ENCODE results near the gene CNOT10. TPM values are rescaled to one million over a fixed set of nuclear protein-coding genes. Genes with fewer than 3 reads are reported as not detected.

Gene CNOT10
- total and polyA plus RNA-seq, 7 experiments from 2014 or later = 31.4 to 69.4 (median 46.5) TPM

DNA sequence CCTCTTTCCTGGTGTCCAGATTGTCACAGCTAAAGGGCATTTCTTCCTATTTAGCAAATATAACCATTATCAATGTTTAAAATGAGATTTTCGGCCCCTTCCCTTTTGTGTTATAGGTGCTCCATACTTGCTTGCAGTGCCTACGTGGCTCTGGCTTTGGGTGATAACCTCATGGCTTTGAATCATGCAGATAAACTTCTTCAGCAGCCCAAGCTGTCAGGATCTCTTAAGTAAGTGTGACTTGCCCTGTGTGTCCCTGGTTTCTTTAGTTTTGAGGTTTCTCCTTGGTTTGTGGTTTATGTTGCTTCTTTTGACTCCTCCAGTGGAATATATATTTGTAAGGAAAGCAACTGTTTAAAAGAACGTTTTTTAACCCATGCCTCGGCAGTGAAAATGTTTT lies 74.4 kb downstream of the CNOT10 start:
- Mint-ChIP-seq H3K36me3 (peaks cover 0 to 24% (median 9%) of the 10 kb centered on the region in 5 donors), H3K27ac (no peak overlapping the region), H3K9me3 (no peaks in the 10 kb centered on the region), H3K4me3 (no peak overlapping the region), H3K4me1 (peaks cover 0 to 18% (median 2%) of the 10 kb centered on the region in 7 donors), H3K27me3 (no peaks in the 10 kb centered on the region)
- H3K4me1 ChIP-seq (ENCODE audit: control insufficient read depth in 2 of 2, insufficient read depth in 2 of 2, low read length in 2 of 2) = no peaks in the 10 kb centered on the region
- H3K27ac ChIP-seq (ENCODE audit: low read depth, low read length) = no peak overlapping the region
- no peak for ATAC-seq
- POLR2A ChIA-PET = no interaction called here
- no peak for DNase-seq
- intact Hi-C loops (cut with micrococcal nuclease) = no loop called here
- H3K36me3 ChIP-seq (ENCODE audit: control insufficient read depth in 2 of 3, insufficient read depth in 3 of 3, low read length in 3 of 3) = peaks cover 3 to 27% (median 6%) of the 10 kb centered on the region in 3 experiments
- no peaks in the 10 kb centered on the region for H3K27me3 ChIP-seq (ENCODE audit: control insufficient read depth in 2 of 2, insufficient read depth in 2 of 2, low read length in 2 of 2)
- no peak overlapping the region for H3K4me3 ChIP-seq (ENCODE audit: low read length)
- H3K9me3 ChIP-seq (ENCODE audit: control insufficient read depth in 2 of 3, low read length in 3 of 3) = no peaks in the 10 kb centered on the region
- CTCF ChIA-PET = no interaction called here

DNA sequence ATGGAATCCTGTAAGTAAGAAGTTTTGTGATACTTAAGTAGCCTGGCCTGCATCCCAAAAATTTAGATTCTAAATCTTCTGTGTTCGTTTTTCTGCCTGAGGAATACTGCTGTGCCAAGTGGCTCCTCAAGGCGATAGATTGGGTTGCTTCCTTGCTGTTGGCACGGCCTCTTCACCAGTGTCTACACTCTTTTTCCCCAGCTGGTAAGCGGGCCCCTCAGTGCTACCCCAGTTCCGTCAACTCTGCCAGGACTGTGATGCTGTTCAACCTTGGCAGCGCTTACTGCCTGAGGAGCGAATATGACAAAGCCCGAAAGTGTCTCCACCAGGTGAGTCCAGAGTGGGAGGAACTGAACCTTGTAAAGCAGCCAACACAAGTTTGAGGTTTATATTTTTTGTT lies 79.5 kb downstream of the CNOT10 start:
- no peak for ATAC-seq
- Mint-ChIP-seq H3K36me3 (peaks cover 0 to 46% (median 19%) of the 10 kb centered on the region in 5 donors), H3K9me3 (no peaks in the 10 kb centered on the region), H3K27ac (no peak overlapping the region), H3K27me3 (no peaks in the 10 kb centered on the region), H3K4me1 (peaks cover 0 to under 1% (median 0%) of the 10 kb centered on the region in 7 donors), H3K4me3 (no peak overlapping the region)
- ChIA-PET CTCF (no interaction called here), POLR2A (no interaction called here)
- no peaks in the 10 kb centered on the region for H3K9me3 ChIP-seq (ENCODE audit: control insufficient read depth in 2 of 3, low read length in 3 of 3)
- intact Hi-C loops (cut with micrococcal nuclease) = no loop called here
- H3K27me3 ChIP-seq (ENCODE audit: control insufficient read depth in 2 of 2, insufficient read depth in 2 of 2, low read length in 2 of 2) = no peaks in the 10 kb centered on the region
- peaks cover 6 to 54% (median 6%) of the 10 kb centered on the region in 3 experiments for H3K36me3 ChIP-seq (ENCODE audit: control insufficient read depth in 2 of 3, insufficient read depth in 3 of 3, low read length in 3 of 3)
- no peaks in the 10 kb centered on the region for H3K4me1 ChIP-seq (ENCODE audit: control insufficient read depth in 2 of 2, insufficient read depth in 2 of 2, low read length in 2 of 2)
- no peak for DNase-seq
- H3K4me3 ChIP-seq (ENCODE audit: low read length) = no peak overlapping the region
- no peak overlapping the region for H3K27ac ChIP-seq (ENCODE audit: low read depth, low read length)

GRCh38 chr3:32778389-32778788 lies 93.4 kb downstream of the CNOT10 start:
- H3K36me3 Mint-ChIP-seq = peaks cover 0 to 22% (median 6%) of the 10 kb centered on the region in 5 donors
- DNase-seq (no peak), ATAC-seq (no peak)
- H3K4me1 ChIP-seq (ENCODE audit: control insufficient read depth in 2 of 2, insufficient read depth in 2 of 2, low read length in 2 of 2) = peaks cover 0 to 7% of the 10 kb centered on the region in 2 donors
- POLR2A ChIA-PET = no interaction called here
- H3K9me3 Mint-ChIP-seq = no peaks in the 10 kb centered on the region
- no peak overlapping the region for H3K4me3 ChIP-seq (ENCODE audit: low read length)
- peaks cover 0 to 14% (median 1%) of the 10 kb centered on the region in 3 experiments for H3K36me3 ChIP-seq (ENCODE audit: control insufficient read depth in 2 of 3, insufficient read depth in 3 of 3, low read length in 3 of 3)
- no peaks in the 10 kb centered on the region for H3K9me3 ChIP-seq (ENCODE audit: control insufficient read depth in 2 of 3, low read length in 3 of 3)
- CTCF ChIA-PET = no interaction called here
- no peak overlapping the region for H3K27ac Mint-ChIP-seq
- H3K4me3 Mint-ChIP-seq = no peak overlapping the region
- H3K27ac ChIP-seq (ENCODE audit: low read depth, low read length) = no peak overlapping the region
- H3K27me3 ChIP-seq (ENCODE audit: control insufficient read depth in 2 of 2, insufficient read depth in 2 of 2, low read length in 2 of 2) = peaks cover 0 to 4% of the 10 kb centered on the region in 2 donors
- intact Hi-C loops (cut with micrococcal nuclease) = no loop called here
- H3K27me3 Mint-ChIP-seq = peaks cover 6 to 18% (median 10%) of the 10 kb centered on the region in 5 donors
- H3K4me1 Mint-ChIP-seq = peaks cover 0 to 9% (median 4%) of the 10 kb centered on the region in 7 donors

DNA sequence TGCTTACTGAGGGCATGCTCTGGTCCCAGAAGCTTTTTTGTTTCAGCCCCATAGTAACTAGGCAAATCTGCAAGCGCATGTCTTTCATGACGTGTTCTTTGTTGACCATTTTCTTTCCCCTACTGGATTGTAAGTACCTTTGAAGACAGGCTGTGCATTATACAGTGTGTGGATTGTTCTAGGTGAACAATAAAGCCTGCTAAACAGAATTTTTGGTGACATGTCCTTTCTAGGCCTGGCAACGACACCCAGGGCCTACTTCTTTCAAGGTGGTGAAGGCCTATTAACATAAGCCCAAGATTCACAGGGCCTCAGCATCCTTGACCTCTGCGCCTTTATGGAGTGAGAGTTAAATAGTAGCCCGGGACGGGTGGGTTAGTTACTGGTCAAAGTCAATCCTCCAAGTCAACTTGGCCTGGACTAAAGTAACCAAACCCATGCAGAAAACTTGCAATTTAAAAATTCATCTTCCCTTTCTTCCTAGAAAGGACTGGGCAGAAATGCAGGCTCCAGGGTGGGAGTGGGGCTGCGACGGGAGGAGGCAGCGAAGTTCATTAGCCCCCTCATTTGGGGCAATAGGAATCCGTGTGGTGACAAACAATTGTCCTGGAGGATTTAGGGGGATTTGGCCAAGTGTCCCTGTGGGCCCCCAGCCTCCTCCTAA lies 95.2 kb downstream of the CNOT10 start:
- no peak overlapping the region for H3K27ac Mint-ChIP-seq
- Histone ChIP-seq H3K4me3 (ENCODE audit: low read length) (no peak overlapping the region), H3K9me3 (ENCODE audit: control insufficient read depth in 2 of 3, low read length in 3 of 3) (no peaks in the 10 kb centered on the region), H3K36me3 (ENCODE audit: control insufficient read depth in 2 of 3, insufficient read depth in 3 of 3, low read length in 3 of 3) (no peaks in the 10 kb centered on the region), H3K27ac (ENCODE audit: low read depth, low read length) (no peak overlapping the region), H3K4me1 (ENCODE audit: control insufficient read depth in 2 of 2, insufficient read depth in 2 of 2, low read length in 2 of 2) (peaks cover 0 to 7% of the 10 kb centered on the region in 2 donors), H3K27me3 (ENCODE audit: control insufficient read depth in 2 of 2, insufficient read depth in 2 of 2, low read length in 2 of 2) (peaks cover 0 to 4% of the 10 kb centered on the region in 2 donors)
- no peaks in the 10 kb centered on the region for H3K9me3 Mint-ChIP-seq
- ATAC-seq = no peak
- peak overlapping the region in 9 of 10 donors; percentile 86 to 97 (median 91) for H3K4me3 Mint-ChIP-seq
- H3K4me1 Mint-ChIP-seq = peaks cover 0 to 9% (median 4%) of the 10 kb centered on the region in 7 donors
- H3K36me3 Mint-ChIP-seq = peaks cover 0 to 8% (median 0%) of the 10 kb centered on the region in 5 donors
- CTCF ChIA-PET = interaction anchor here (1.8 kb wide), 1 partner anchor 271 kb away, joined by 6 read pairs; no protein-coding TSS in a partner anchor
- DNase-seq = no peak
- intact Hi-C loops (cut with micrococcal nuclease) = loop anchor here (2.0 to 10.0 kb wide), 2 partner anchors 47 to 605 kb away; no protein-coding TSS in a partner anchor
- H3K27me3 Mint-ChIP-seq = peaks cover 6 to 18% (median 10%) of the 10 kb centered on the region in 5 donors
- POLR2A ChIA-PET = no interaction called here

GRCh38 chr3:32780735-32781210 lies 95.8 kb downstream of the CNOT10 start:
- ATAC-seq (no peak), DNase-seq (no peak)
- Histone ChIP-seq H3K27me3 (ENCODE audit: control insufficient read depth in 2 of 2, insufficient read depth in 2 of 2, low read length in 2 of 2) (peaks cover 0 to 4% of the 10 kb centered on the region in 2 donors), H3K27ac (ENCODE audit: low read depth, low read length) (no peak overlapping the region), H3K4me1 (ENCODE audit: control insufficient read depth in 2 of 2, insufficient read depth in 2 of 2, low read length in 2 of 2) (peaks cover 0 to 7% of the 10 kb centered on the region in 2 donors), H3K4me3 (ENCODE audit: low read length) (peak overlapping the region; percentile 62), H3K9me3 (ENCODE audit: control insufficient read depth in 2 of 3, low read length in 3 of 3) (no peaks in the 10 kb centered on the region), H3K36me3 (ENCODE audit: control insufficient read depth in 2 of 3, insufficient read depth in 3 of 3, low read length in 3 of 3) (no peaks in the 10 kb centered on the region)
- peak overlapping the region in 2 of 9 donors; percentile 32 to 59 for H3K27ac Mint-ChIP-seq
- H3K9me3 Mint-ChIP-seq = no peaks in the 10 kb centered on the region
- H3K4me1 Mint-ChIP-seq = peaks cover 0 to 9% (median 4%) of the 10 kb centered on the region in 7 donors
- intact Hi-C loops (cut with micrococcal nuclease) = loop anchor here (1.0 to 10.0 kb wide), 4 partner anchors 48 to 606 kb away; partner anchors contain the start of gene CNOT10 (in 1 of the 2)
- ChIA-PET POLR2A (no interaction called here), CTCF (interaction anchor here (1.4 to 1.8 kb wide), 2 partner anchors 8 to 271 kb away, joined by 3 to 6 read pairs; no protein-coding TSS in a partner anchor)
- peak overlapping the region; percentile 86 to 97 (median 91) for H3K4me3 Mint-ChIP-seq
- H3K36me3 Mint-ChIP-seq = peaks cover 0 to 8% (median 0%) of the 10 kb centered on the region in 5 donors
- H3K27me3 Mint-ChIP-seq = peaks cover 6 to 18% (median 10%) of the 10 kb centered on the region in 5 donors

DNA sequence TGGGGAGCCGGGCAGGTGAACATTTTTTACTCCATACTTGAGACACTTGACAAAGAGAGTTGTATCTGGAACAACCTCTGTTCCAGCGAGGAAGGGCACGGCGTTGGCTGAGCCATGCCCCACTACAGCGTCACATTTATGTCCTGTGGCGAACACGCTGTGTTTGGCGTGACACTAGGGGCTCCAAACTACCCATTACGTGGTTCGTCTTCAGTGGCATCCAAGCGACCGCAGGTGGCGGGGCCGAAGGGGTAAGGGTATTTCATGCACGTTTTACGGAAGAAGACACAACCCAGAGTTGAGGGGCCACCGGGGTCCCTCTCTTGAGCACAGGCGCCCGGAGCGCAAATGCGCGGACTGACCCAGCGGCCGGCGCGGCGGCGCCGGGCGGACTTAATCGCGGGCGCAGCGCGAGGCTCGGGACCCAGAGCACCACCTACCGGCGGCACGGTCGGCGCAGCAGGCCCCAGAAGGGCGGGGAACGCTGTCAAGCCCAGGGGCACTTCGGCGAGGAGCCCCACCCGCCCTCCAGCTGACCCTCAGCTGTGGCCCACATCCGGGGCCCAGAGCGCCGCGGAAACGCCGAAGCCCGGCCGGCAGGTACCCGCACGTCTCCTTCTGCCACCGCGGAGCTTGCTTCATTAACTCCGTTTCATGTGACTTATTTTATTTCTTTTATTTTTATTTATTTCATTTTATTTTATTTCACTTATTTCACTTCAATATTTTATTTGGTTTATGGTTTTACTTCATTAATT lies 96.4 kb downstream of the CNOT10 start:
- H3K27me3 ChIP-seq (ENCODE audit: control insufficient read depth in 2 of 2, insufficient read depth in 2 of 2, low read length in 2 of 2) = peaks cover 0 to 4% of the 10 kb centered on the region in 2 donors
- peaks cover 0 to 5% (median 0%) of the 10 kb centered on the region in 5 donors for H3K36me3 Mint-ChIP-seq
- intact Hi-C loops (cut with micrococcal nuclease) = loop anchor here (1.0 to 10.0 kb wide), 4 partner anchors 49 to 607 kb away; partner anchors contain the start of gene CNOT10 (in 1 of the 2)
- H3K27ac ChIP-seq (ENCODE audit: low read depth, low read length) = no peak overlapping the region
- peak overlapping the region; percentile 86 to 97 (median 91) for H3K4me3 Mint-ChIP-seq
- H3K9me3 ChIP-seq (ENCODE audit: control insufficient read depth in 2 of 3, low read length in 3 of 3) = no peaks in the 10 kb centered on the region
- ChIA-PET POLR2A (no interaction called here), CTCF (interaction anchor here (1.4 to 1.8 kb wide), 2 partner anchors 9 to 272 kb away, joined by 3 to 6 read pairs; no protein-coding TSS in a partner anchor)
- peak; percentile 93 for ATAC-seq
- H3K27me3 Mint-ChIP-seq = peaks cover 6 to 18% (median 10%) of the 10 kb centered on the region in 5 donors
- peak overlapping the region; percentile 62 for H3K4me3 ChIP-seq (ENCODE audit: low read length)
- peak in 8 of 9 donors; percentile 11 to 80 (median 44) for DNase-seq
- H3K27ac Mint-ChIP-seq = peak overlapping the region in 3 of 9 donors; percentile 30 to 59 (median 32)
- peaks cover 0 to 7% of the 10 kb centered on the region in 2 donors for H3K4me1 ChIP-seq (ENCODE audit: control insufficient read depth in 2 of 2, insufficient read depth in 2 of 2, low read length in 2 of 2)
- H3K9me3 Mint-ChIP-seq = no peaks in the 10 kb centered on the region
- no peaks in the 10 kb centered on the region for H3K36me3 ChIP-seq (ENCODE audit: control insufficient read depth in 2 of 3, insufficient read depth in 3 of 3, low read length in 3 of 3)
- H3K4me1 Mint-ChIP-seq = peaks cover 0 to 9% (median 4%) of the 10 kb centered on the region in 7 donors

Data from naive thymus-derived CD4-positive, alpha-beta T cell (primary cell).